NCI-H69 (cell line): ENCODE results near the gene ABI3.
"Not testable (repeated sequence)": the region's sequence is repeated elsewhere in the genome, so short reads cannot be mapped to it uniquely, and the experiment has no call there.

Experiments
- DNase-seq: peaks from one replicate; lab custom pipeline; 2025; lab: John Stamatoyannopoulos, UW

Gene ABI3

DNA sequence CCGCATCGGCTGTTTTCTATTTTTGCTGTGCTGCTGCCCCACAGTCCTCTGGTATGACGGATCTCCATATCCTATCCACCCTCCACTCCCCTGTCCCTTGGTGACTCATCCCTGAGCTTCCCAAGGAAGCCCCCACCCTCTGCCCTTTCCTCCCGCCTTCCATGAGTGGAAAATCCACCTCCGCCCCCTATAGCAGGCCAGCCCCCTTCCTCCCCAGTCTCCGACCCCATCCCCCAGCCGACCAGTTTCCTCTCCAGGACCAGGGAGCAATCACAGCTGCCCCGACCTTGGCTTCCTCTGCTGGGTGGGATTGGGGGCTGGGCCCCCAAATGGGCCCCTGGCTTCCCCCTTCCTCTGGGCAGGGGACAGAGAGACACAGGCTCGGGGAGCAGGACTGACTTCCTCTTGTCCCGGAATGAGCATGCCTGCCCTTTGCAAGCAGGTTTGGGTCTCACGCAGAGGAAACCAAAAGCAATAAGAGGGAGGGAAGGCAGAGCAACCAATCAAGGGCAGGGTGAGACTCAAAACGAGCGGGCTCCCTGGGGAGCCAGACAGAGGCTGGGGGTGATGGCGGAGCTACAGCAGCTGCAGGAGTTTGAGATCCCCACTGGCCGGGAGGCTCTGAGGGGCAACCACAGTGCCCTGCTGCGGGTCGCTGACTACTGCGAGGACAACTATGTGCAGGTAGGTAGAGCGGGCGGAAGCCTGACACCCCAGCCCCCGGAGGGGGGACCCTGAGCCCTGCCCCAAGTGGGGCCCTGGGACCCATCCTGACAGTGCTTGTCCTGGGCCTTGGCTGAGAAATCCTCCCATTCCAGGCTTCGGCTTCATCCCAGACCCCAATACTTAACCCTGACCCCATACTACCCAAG, at the start of gene ABI3, which contains the start of gene GNGT2:
TSS of gene ABI3 (plus strand) at position 550 of the 872 bp plus-strand sequence. CDS start at position 568, 18 bp downstream.
TSS of gene GNGT2 (minus strand) at position 417 of the 872 bp plus-strand sequence. CDS start 3,152 bp downstream, outside the sequence.
- DNase-seq, result peak; percentile 9

DNA sequence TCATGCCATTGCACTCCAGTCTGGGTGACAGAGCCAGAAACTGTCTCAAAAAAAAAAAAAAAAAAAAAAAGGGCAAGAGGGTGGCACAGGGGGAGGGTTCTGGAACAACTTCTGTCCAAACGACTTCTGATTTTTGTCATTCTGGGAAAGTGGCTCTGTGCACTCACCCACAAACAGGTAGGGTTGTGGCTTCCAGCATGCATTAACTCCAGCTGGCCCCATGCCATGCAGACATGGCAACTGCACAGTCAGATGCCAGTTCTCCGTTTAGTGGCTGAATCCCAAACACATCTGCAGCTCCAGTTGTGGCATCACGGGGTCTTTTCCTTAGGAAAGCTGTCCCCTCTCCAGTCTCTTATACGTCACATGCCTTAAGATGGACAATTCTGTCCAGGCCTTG, 47.6 kb upstream of the ABI3 start:
- DNase-seq, result no peak

DNA sequence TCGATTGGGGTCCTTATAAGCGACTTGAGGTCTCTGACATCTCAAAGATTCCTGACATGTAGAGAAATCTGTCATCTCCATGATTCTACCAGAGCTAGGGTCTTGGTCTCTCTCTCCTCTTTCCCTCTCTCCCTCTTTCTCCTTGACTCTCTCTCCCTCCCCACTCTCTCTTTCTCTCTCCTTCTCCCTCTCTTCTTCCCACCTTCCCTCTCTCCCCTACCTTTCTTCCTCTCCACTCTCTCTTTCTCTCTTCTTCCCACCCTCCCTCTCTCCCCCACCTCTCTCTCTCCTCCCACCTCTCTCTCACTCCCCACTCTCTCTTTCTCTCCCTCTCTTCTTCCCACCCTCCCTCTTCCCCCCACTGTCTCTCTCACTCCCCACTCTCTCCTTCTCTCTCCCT, 45.4 kb upstream of the ABI3 start:
- no peak for DNase-seq

- DNase-seq, result no peak
These were observed 41.8 kb upstream of the ABI3 start for GRCh38 chr17:49168706-49169105.

DNA sequence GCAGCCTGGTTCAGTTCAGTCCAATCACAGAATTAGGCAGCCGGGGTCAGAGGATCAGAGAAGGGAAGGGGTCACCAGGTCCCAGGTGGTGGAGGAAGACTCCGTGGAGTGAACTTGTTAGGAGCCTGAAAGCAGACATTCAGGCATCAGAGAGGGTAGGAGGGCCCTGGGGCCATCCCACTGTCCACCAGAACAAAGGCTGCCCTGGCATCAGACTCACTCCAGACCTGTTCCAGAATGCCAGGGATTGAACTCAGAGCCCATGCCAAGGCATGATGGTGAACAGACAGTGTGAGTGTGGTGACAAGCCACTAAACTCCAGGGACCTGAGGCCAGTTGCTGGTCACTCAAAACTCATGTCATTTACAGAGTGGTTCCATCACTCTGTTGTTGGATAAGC, 40.3 kb upstream of the ABI3 start:
- DNase-seq, result no peak

DNA sequence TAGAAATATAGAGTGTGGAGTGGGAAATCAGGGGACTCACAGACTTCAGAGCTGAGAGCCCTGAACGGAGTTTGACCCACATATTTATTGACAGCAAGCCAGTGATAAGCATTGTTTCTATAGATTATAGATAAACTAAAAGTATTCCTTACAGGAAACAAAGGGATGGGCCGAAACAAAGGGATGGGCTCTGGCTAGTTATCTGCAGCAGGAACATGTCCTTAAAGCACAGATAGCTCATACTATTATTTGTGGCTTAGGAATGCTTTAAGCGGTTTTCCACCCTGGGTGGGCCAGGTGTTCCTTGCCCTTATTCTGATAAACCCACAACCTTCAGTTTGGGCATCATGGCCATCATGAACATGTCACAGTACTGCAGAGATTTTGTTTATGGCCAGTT, 39.8 kb upstream of the ABI3 start:
- not testable (repeated sequence) for DNase-seq

GRCh38 chr17:49175978-49176377, 34.5 kb upstream of the ABI3 start:
- not testable (repeated sequence) for DNase-seq

- DNase-seq, result peak; percentile 69
These were observed 30.2 kb upstream of the ABI3 start for GRCh38 chr17:49180303-49180702.

DNA sequence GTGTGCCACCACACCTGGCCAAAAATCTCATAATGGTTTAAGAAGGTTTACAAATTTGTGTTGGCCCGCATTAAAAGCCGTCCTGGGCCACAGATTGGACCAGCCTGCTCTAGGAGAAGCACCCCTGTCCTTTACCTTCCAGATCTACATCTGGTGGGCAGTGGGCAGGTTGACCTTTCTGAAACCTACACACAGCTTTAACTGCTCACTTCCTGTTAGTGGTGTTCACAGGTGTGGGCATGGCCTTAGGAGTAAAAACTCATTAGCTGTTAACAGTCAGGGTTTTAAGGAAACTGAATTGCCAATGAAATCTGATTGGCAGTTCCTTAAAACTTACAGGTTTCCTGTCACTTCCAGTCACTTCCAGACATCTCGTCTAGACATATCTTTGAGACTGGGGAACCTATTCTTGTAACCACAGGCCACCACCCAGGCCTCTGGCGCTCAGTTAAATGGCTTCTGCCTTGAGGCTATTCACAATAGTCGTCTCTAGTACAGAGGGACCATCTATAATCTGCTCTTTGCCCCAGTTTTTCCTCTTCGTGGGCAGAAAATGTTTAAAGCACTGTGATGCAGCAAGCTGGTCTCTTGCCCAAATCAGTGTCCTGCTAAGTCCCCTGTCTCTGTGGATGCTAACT, 29.4 kb upstream of the ABI3 start:
- no peak for DNase-seq

DNA sequence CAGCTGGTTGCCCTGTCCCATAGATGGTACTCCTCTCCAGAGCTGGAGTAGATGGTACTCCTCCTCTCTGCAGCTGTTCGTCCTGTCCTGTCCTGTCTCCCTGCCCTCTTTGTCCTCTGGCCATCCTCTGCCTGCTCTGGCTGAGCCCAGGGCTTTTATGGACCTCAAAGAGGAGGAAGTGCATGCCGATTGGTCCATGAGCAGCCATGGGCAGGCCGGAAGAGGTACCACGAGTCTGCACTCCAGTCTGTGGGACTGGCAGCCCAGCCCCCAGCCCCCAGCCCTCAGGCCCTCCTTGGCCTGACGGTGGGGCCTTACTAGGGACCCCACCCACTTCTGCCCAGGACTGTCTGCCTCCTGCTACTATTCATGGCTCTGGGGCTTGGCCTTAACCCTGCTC, 27.2 kb upstream of the ABI3 start:
- DNase-seq, result no peak

DNA sequence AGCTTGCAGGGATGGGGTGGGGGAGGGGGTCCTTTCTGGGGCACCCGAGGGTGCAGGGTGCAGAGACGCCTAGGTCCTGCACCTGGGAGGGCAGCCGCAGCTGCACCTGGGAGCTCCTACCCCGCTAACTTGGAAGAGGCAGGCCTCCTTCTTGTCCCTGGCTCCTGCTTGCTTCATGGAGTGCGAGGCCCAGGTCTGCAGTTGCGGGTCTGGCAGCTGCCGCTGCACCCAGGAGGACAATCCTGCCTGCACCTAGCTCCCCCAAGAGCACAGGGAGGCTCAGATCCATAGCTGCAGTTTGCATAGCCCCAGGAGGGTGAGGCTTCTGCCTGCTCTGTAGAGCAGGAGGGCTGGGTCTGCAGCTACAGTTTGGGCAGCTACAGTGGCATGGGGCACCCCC, 26.7 kb upstream of the ABI3 start:
- DNase-seq, result no peak

DNA sequence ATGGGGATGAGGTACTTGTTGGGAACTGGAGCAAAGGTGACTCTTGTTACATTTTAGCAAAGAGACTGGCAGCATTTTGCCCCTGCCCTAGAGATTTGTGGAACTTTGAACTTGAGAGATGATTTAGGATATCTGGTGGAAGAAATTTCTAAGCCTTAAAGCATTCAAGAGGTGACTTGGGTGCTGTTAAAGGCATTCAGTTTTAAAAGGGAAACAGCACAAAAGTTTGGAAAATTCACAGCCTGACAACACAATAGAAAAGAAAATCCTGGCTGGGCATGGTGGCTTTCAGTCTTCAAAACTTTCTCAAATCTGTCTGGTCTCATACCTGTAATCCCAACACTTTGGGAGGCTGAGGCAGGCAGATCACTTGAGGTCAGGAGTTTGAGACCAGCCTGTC, 26.0 kb upstream of the ABI3 start:
- not testable (repeated sequence) for DNase-seq

DNA sequence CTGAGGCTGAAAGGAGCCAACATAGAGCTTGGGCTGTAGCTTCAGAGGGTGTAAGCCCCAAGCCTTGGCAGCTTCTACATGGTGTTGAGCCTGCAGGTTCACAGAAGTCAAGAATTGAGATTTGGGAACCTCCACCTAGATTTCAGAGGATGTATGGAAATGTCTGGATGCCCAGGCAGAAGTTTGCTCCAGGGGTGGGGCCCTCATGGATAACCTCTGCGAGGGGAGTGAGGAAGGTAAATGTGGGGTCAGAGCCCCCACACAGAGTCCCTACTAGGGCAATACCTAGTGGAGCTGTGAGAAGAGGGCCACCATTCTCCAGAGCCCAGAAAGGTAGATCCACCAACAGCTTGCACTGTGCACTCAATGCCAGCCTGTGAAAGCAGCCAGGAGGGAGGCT, 25.1 kb upstream of the ABI3 start:
- not testable (repeated sequence) for DNase-seq

- DNase-seq, result no peak
These were observed 23.2 kb upstream of the ABI3 start for GRCh38 chr17:49187301-49187700.

DNA sequence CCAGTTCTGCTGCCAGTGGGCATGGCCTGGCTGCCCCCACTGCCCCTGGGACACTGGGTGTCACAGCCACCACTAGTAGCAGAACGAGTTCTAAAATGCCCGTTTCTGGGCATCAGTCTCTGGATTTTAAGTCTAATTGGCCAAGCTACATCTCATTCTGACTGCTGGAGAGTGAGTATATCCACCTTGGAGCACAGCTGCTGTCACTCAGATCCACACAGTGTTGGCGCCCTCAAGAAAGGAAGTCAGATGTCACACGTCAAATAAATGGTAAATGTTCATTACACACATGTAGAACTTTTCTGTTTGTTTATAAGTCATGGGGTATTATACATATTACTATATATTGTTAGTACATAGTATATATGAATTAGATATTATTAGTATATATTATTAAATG, 19.6 kb upstream of the ABI3 start:
- no peak for DNase-seq

DNA sequence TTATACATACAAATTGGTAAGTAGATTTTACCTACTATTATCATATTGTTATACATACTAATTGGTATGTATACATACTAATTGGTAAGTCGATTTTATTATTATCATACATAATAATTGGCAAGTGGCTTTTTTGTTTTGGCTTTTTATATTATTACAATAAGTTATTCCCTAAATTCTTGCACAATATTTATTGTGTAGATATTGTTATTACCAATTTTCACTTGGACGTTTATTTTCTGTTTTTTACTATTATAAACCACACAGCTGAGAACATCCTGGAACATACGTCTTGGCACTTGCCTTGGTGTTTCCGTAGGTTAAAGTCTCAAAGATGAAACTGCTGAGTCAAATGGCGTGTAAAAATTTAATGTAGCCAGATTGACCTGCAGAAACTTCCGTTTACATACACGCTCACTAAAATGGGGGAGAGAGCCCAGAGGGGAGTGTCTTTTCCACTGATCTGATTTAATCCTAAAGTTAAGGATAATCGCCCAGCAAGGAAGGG, 19.0 kb upstream of the ABI3 start:
- no peak for DNase-seq

DNA sequence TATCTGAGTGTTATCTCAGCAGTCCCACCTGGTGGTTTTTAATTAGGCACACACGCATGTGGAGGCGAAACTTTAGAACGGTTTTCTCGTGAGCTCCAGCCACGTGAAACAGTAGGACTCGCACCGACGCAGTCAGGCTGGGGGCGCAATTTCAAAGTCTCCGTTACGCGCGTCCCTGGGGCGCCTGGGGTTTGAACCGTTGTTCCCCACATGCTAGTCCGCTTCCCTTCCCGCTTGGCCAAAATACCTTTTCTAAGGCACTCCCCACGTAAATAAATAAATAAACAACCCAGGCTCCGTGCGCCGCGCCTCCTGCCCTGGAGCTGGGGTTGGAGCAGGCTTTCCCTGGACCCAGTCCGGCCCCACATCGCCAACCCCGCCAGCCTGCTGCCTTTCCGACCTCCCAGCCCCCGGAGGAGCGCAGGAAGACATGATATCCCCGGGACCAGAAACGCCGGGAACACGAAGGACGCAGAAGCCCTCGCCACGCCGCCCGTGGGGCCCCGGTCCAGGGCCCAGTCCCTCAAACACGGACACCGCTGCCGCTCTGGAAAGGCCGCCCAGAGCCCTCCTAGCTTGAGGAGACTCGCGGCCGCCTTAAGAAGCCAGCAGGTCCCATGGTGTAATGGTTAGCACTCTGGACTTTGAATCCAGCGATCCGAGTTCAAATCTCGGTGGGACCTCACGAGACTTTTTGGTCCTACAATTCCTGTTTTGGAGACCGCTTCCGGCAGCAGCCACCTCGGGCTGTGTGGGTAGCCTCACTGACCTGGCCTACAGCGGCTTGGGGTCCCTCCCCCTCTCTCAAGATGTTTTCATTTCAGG, 18.4 kb upstream of the ABI3 start:
- DNase-seq, result peak; percentile 97

DNA sequence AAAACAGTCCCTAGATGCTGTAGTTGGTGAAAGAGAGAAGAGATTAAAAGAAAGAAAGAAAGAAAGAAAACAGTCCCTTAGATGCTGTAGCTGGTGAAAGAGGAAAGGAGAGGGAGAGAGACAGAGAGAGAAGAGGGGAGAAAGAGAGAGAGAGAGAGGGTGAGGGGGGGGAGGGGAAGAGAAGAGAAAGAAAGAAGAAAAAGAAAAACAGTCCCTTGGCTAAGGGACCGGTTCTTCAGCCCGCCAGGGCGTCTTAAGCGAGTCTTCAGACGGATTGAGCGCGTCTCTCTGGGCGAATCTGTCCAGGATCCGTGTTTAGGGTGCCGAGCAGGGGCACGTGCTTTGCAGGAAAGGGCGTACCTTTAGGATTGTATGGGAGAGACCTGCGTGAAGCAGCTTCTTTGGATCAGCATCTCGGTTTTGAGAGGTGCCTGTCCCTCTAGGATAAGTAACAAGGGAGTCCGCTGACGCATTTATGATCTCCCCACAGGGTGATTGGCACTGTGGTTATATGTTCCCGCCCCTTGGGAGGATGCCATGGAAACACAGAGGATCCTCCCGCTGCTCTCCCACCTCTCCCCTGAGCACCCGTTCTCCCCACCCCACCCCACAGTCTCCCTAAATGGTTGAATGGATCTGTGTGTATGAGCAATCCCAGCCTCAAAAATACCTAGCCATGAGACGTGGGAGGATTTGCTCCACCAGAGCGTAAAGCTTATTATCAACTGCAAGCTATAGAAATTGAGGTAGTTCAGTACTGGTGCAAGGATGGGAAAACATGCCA, 16.8 kb upstream of the ABI3 start:
- DNase-seq, result peak; percentile 49

- DNase-seq, result no peak
These were observed 16.3 kb upstream of the ABI3 start for GRCh38 chr17:49194297-49194607.

DNA sequence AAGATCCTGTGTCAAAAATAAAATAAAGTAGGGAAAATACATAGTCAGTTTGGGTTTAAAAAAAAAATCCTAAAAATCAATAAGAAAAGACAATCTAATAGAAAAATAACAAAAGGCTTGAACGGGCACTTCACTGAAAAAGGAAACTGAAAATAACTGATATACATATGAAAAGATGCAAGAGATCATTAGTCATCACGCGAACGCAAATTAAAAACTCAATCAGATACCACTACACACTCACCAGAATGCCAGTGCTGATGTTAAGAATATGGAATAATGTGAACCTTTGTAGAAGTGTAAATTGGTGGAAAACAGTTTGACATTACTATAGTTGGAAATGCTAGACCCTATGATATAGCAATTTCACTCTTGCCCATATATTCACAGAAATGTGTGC, 14.8 kb upstream of the ABI3 start:
- DNase-seq, result no peak

DNA sequence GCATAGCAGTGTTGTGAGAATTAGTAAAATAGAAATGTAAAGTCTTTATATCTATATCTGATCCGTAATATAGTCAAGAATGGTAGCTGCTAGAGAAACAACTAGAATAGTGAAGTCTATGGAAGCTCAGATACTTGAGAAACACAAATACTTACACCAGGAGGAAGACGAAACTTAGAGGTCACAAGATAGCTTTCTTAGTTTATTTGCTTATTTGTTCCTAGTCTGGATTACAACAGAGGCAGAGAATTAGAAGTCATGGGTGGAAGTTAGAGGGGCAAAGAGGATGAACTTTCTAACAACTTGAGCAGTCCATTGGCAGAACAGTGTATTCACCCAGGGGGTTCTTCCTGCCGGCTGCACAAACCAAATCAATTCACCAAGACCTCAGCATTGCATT, 14.0 kb upstream of the ABI3 start:
- no peak for DNase-seq
